Loucy (cell line): ENCODE results near the gene BCKDHA.
A peak's percentile ranks its signal among the peaks of the same experiment; 100 is the strongest.

Experiments
- H2AFZ ChIP-seq: fragments of 200-600 bp; sonication (generic); 2 replicates; pipeline ENCODE4 v1.6.0; 2016; ENCODE audit warnings: antibody characterized with exemption, mild to moderate bottlenecking, low read length, moderate library complexity
- H3F3A ChIP-seq: fragments of 200-600 bp; 2 replicates; pipeline ENCODE4 v1.6.0; 2016; ENCODE audit warnings: antibody characterized with exemption, low read depth, mild to moderate bottlenecking
- H3K27me3 ChIP-seq: fragments of 200-600 bp; sonication (generic); 2 replicates; pipeline ENCODE4 v1.6.1; 2014; ENCODE audit warnings: low read length, mild to moderate bottlenecking; ENCODE audit not compliant: insufficient read depth, poor library complexity, severe bottlenecking
- H3K36me3 ChIP-seq: fragments of 200-600 bp; sonication (generic); 2 replicates; pipeline ENCODE4 v1.6.1; 2016; ENCODE audit warnings: low read length; ENCODE audit not compliant: insufficient read depth
- H3K4me1 ChIP-seq: fragments of 200-600 bp; sonication (generic); 2 replicates; pipeline ENCODE4 v1.5.1; 2014; ENCODE audit warnings: low read length, mild to moderate bottlenecking; ENCODE audit not compliant: insufficient read depth, poor library complexity, severe bottlenecking
- H3K4me2 ChIP-seq: fragments of 200-600 bp; sonication (generic); 2 replicates; pipeline ENCODE4 v1.6.0; 2014; ENCODE audit warnings: antibody characterized with exemption, low read length, low read depth, mild to moderate bottlenecking; ENCODE audit not compliant: poor library complexity, severe bottlenecking
- H3K4me3 ChIP-seq: fragments of 200-600 bp; sonication (generic); 2 replicates; pipeline ENCODE4 v1.5.1; 2014; ENCODE audit warnings: low read length, mild to moderate bottlenecking, mixed read lengths; ENCODE audit not compliant: poor library complexity, severe bottlenecking
- H3K79me2 ChIP-seq: fragments of 200-600 bp; sonication (generic); 2 replicates; pipeline ENCODE4 v1.6.1; 2014; ENCODE audit warnings: low read length; ENCODE audit not compliant: insufficient read depth
- H3K9ac ChIP-seq: fragments of 200-600 bp; sonication (generic); 2 replicates; pipeline ENCODE4 v1.6.0; 2014; ENCODE audit warnings: mild to moderate bottlenecking, low read depth, low read length, moderate library complexity; ENCODE audit not compliant: poor library complexity, severe bottlenecking
- H3K9me2 ChIP-seq: fragments of 200-600 bp; sonication (generic); replicated peaks from 2 replicates; pipeline ENCODE4 v1.6.1; 2016; ENCODE audit warnings: low read depth, low read length, mixed read lengths
- H3K9me3 ChIP-seq: fragments of 200-600 bp; sonication (generic); 2 replicates; pipeline ENCODE4 v1.6.1; 2014; ENCODE audit warnings: mild to moderate bottlenecking, antibody characterized with exemption, low read length, low read depth; ENCODE audit not compliant: insufficient read depth
- H4K20me1 ChIP-seq: fragments of 200-600 bp; sonication (generic); 2 replicates; pipeline ENCODE4 v1.6.0; 2014; ENCODE audit warnings: antibody characterized with exemption, low read length, mild to moderate bottlenecking; ENCODE audit not compliant: insufficient read depth, poor library complexity, severe bottlenecking
- CTCF ChIP-seq: fragments of 200-600 bp; sonication (generic); conservative IDR thresholded peaks from 2 replicates; pipeline ENCODE4 v1.5.1; 2014; ENCODE audit warnings: mild to moderate bottlenecking, antibody characterized with exemption, low read length
- EZH2phosphoT487 ChIP-seq: fragments of 200-600 bp; IDR thresholded peaks from 2 replicates; pipeline ENCODE4 v1.6.1; 2018; ENCODE audit warnings: antibody characterized with exemption, mild to moderate bottlenecking, moderate library complexity, borderline replicate concordance

Gene BCKDHA

GRCh38 chr19:41398050-41398418, 416 bp downstream of the BCKDHA start:
- Histone ChIP-seq H3K4me3 (peak overlapping the region; percentile 97), H3K36me3 (no peaks in the 10 kb centered on the region), H3K9ac (peak overlapping the region; percentile 95), H2AFZ (peak overlapping the region; percentile 80), H3K9me2 (no peaks in the 10 kb centered on the region), H3K9me3 (no peaks in the 10 kb centered on the region), H3K27me3 (no peaks in the 10 kb centered on the region), H3K4me2 (peak overlapping the region; percentile 98), H3K79me2 (peaks cover 61% of the 10 kb centered on the region), H4K20me1 (peaks cover 3% of the 10 kb centered on the region), H3K4me1 (peaks cover 19% of the 10 kb centered on the region), H3F3A (no peaks in the 10 kb centered on the region)
- no peak for TF ChIP-seq CTCF
- no peak for TF ChIP-seq EZH2phosphoT487

GRCh38 chr19:41398598-41398997, 980 bp downstream of the BCKDHA start:
- Histone ChIP-seq H3K36me3 (no peaks in the 10 kb centered on the region), H4K20me1 (peaks cover 3% of the 10 kb centered on the region), H3K9me2 (no peaks in the 10 kb centered on the region), H3K9me3 (no peaks in the 10 kb centered on the region), H3K79me2 (peaks cover 61% of the 10 kb centered on the region), H3K4me2 (peak overlapping the region; percentile 98), H3K4me1 (peaks cover 19% of the 10 kb centered on the region), H3K9ac (peak overlapping the region; percentile 95), H3K4me3 (peak overlapping the region; percentile 97), H3F3A (no peaks in the 10 kb centered on the region), H2AFZ (no peak overlapping the region), H3K27me3 (no peaks in the 10 kb centered on the region)
- TF ChIP-seq CTCF (no peak), EZH2phosphoT487 (no peak)

GRCh38 chr19:41399091-41399490, 1.5 kb downstream of the BCKDHA start:
- Histone ChIP-seq H3K9ac (peak overlapping the region; percentile 95), H3K4me3 (peak overlapping the region; percentile 97), H3K4me2 (peak overlapping the region; percentile 98), H3K27me3 (no peaks in the 10 kb centered on the region), H4K20me1 (peaks cover 3% of the 10 kb centered on the region), H3K4me1 (peaks cover 19% of the 10 kb centered on the region), H3F3A (no peaks in the 10 kb centered on the region), H3K9me2 (no peaks in the 10 kb centered on the region), H3K9me3 (no peaks in the 10 kb centered on the region), H3K36me3 (no peaks in the 10 kb centered on the region), H3K79me2 (peaks cover 59% of the 10 kb centered on the region), H2AFZ (no peak overlapping the region)
- TF ChIP-seq CTCF = no peak
- no peak for TF ChIP-seq EZH2phosphoT487
